Sigmoid colon (tissue), 4 donors: ENCODE measurements around the gene RANBP9.

ENCODE experiments used
- CTCF ChIP-seq, 4 experiments: fragments of 450-650 bp in 3 of 4; fragments of 200-600 bp in 1 of 4; IDR thresholded peaks; one replicate each; pipeline ENCODE4 v1.5.1; 2016 to 2019; ENCODE audit warnings: antibody characterized with exemption in 4 of 4, mild to moderate bottlenecking in 3 of 4, moderate library complexity in 2 of 4
- EP300 ChIP-seq, 4 donors: sonication (generic); formaldehyde crosslinking; IDR thresholded peaks; one replicate each; pipeline ENCODE4 v1.6.1; 2017; ENCODE audit warnings: antibody characterized with exemption in 4 of 4
- POLR2A ChIP-seq, 2 donors: fragments of 450-650 bp; IDR thresholded peaks; one replicate each; pipeline ENCODE4 v1.6.1; 2016; ENCODE audit warnings: antibody characterized with exemption in 2 of 2, mild to moderate bottlenecking in 2 of 2, moderate library complexity in 2 of 2

- TF ChIP-seq CTCF (IDR thresholded peaks at IDR 0.05) (no peak), EP300 (IDR thresholded peaks at IDR 0.05) (no peak), POLR2A (IDR thresholded peaks at IDR 0.05) (no peak)
Observed at GRCh38 chr6:13668291-13668928, 43.2 kb downstream of the RANBP9 start.
